K562 (cell line): ENCODE data around the gene SERP1. TPM values are rescaled to one million over a fixed set of nuclear protein-coding genes. Genes with fewer than 3 reads are reported as not detected.

Experiments used
- ATAC-seq: fragments of 200-7000 bp; cut with Tn5 transposase; 3 replicates; pipeline ENCODE4 v1.9.1; 2020; ENCODE audit warnings: moderate library complexity
- BruUV-seq: library from RNA; stranded (reverse); fragments of 400-500 nt; replicated peaks from 2 replicates; lab custom pipeline; 2021; lab: Mats Ljungman, UMichigan
- CTCF ChIA-PET: fragments of 300-600 bp; formaldehyde crosslinking; extraction: SDS; loops from one replicate; lab custom pipeline; 2021; ENCODE audit warnings: low intra/inter-chr PET ratio; lab: Yijun Ruan, JAX
- POLR2A ChIA-PET: fragments of 300-600, 350-650 bp; sonication (Branson Sonifier 250); formaldehyde crosslinking; extraction: SDS; loops from one replicate; lab custom pipeline; 2021; ENCODE audit warnings: antibody characterized with exemption, inconsistent platforms; lab: Yijun Ruan, JAX
- DNase-seq, 4 experiments: peaks; one replicate each; pipeline versions ENCODE4 v3.0.0 to v3.0.0-alpha.2; 2011 to 2018; ENCODE audit warnings: low spot score in 3 of 4, mixed read lengths in 3 of 4; ENCODE audit errors: extremely low read depth in 1 of 4
- FAIRE-seq: peaks from 2 replicates; lab custom pipeline; 2011; peaks lifted over from hg19 to GRCh38; lab: Jason Lieb, UNC
- H2AFZ ChIP-seq: 2 replicates; pipeline ENCODE4 v1.6.0; 2011; ENCODE audit warnings: low read depth, low read length, control low read depth, inconsistent platforms
- H3K27ac ChIP-seq: fragments of 200-600 bp; 3 replicates; pipeline ENCODE4 v1.8.0; 2011; ENCODE audit warnings: low read depth, mild to moderate bottlenecking, control low read depth, inconsistent platforms, low read length, moderate library complexity, mixed read lengths; ENCODE audit errors: extremely low read depth
- H3K27me3 ChIP-seq, 2 experiments: fragments of 300-600 bp in 1 of 2; 2 replicates in 1 of 2; 3 replicates in 1 of 2; pipeline versions ENCODE4 v1.6.0 to v1.8.0; 2011; ENCODE audit warnings: inconsistent platforms in 2 of 2, low read length in 2 of 2, mild to moderate bottlenecking in 1 of 2, mixed read lengths in 1 of 2, moderate library complexity in 1 of 2; ENCODE audit not compliant: control insufficient read depth in 2 of 2, insufficient read depth in 2 of 2
- H3K36me3 ChIP-seq: fragments of 300-600 bp; 3 replicates; pipeline ENCODE4 v1.8.0; 2011; ENCODE audit warnings: mild to moderate bottlenecking, low read length, inconsistent platforms; ENCODE audit not compliant: control insufficient read depth, insufficient read depth
- H3K4me1 ChIP-seq, 2 experiments: fragments of 200-600 bp in 1 of 2; replicated peaks in 1 of 2; 2 replicates in 1 of 2; 3 replicates in 1 of 2; pipeline versions ENCODE4 v1.5.1 to v1.8.0; 2011; ENCODE audit warnings: inconsistent platforms in 2 of 2, low read length in 2 of 2, mild to moderate bottlenecking in 1 of 2, mixed read lengths in 1 of 2, moderate library complexity in 1 of 2; ENCODE audit not compliant: control insufficient read depth in 2 of 2, insufficient read depth in 2 of 2
- H3K4me2 ChIP-seq: 2 replicates; pipeline ENCODE4 v1.6.1; 2011; ENCODE audit warnings: low read length, control low read depth, inconsistent platforms, mixed read lengths; ENCODE audit not compliant: insufficient read depth
- H3K4me3 ChIP-seq: fragments of 200-600 bp; sonication (generic), shearing (Covaris generic); 2 replicates; pipeline ENCODE4 v1.5.1; 2016; ENCODE audit warnings: control low read depth, inconsistent platforms
- H3K79me2 ChIP-seq: fragments of 200-600 bp; 3 replicates; pipeline ENCODE4 v1.8.0; 2011; ENCODE audit warnings: low read length, inconsistent platforms; ENCODE audit not compliant: control insufficient read depth, insufficient read depth
- H3K9ac ChIP-seq, 2 experiments: 2 replicates each; pipeline versions ENCODE4 v1.6.0 to v1.6.1; 2011; ENCODE audit warnings: low read depth in 2 of 2, low read length in 2 of 2, control low read depth in 1 of 2, inconsistent platforms in 1 of 2, mild to moderate bottlenecking in 1 of 2, mixed read lengths in 1 of 2; ENCODE audit not compliant: insufficient read depth in 1 of 2
- H3K9me1 ChIP-seq: one replicate; pipeline ENCODE4 v1.6.0; 2011; ENCODE audit warnings: inconsistent platforms, mild to moderate bottlenecking, low read length, moderate library complexity; ENCODE audit not compliant: control insufficient read depth, insufficient read depth
- H3K9me3 ChIP-seq: replicated peaks from 2 replicates; pipeline ENCODE4 v1.5.1; 2011; ENCODE audit warnings: low read depth, low read length, inconsistent platforms; ENCODE audit not compliant: control insufficient read depth, insufficient read depth
- H4K20me1 ChIP-seq: replicated peaks from 2 replicates; pipeline ENCODE4 v1.6.1; 2011; ENCODE audit warnings: low read length, inconsistent platforms, mixed read lengths; ENCODE audit not compliant: control insufficient read depth, insufficient read depth
- CCAR2 ChIP-seq: fragments of 200-400 bp; formaldehyde crosslinking; IDR thresholded peaks from 2 replicates; pipeline ENCODE4 v1.6.1; 2017; ENCODE audit warnings: mild to moderate bottlenecking, low read depth, low read length
- SMARCA4 ChIP-seq: fragments of 450-650 bp; IDR thresholded peaks from 2 replicates; pipeline ENCODE4 v1.6.1; 2016
- WGBS: fragments of 100-300 bp; shearing (Covaris generic); methylation state at CpG from one replicate; pipeline ENCODE4 v1.1.6; 2016; ENCODE audit warnings: low coverage, mixed read lengths; ENCODE audit not compliant: insufficient coverage; ENCODE audit errors: missing lambda C conversion rate; 5-methylcytosine and 5-hydroxymethylcytosine counted together
- in situ Hi-C: fragments of 300-500 bp; cut with MboI; formaldehyde crosslinking; loops from 4 replicates; pipeline ENCODE4 v1.15.0; 2018; ENCODE audit warnings: inconsistent platforms, mixed read lengths
- intact Hi-C: fragments of 100-400 bp; cut with micrococcal nuclease; formaldehyde crosslinking; loops from 2 replicates; pipeline ENCODE4 v1.14.2; 2022
- polyA plus RNA-seq, 8 experiments: library from polyadenylated mRNA; depleted of rRNA in 4 of 8; stranded (reverse) in 5 of 8; unstranded in 3 of 8; fragments of >200 nt; fragmentation: Nextera tagmentation in 2 of 8; fragmentation: Illumina TruSeq in 1 of 8; extraction: Ambion mirVana in 2 of 8; extraction: Trizol in 1 of 8; gene quantifications; 2 replicates each; pipeline versions ENCODE4 v1.2.1 to v1.2.3, GENCODE V29; 2011 to 2014; ENCODE audit warnings: inconsistent platforms in 1 of 8, missing spikeins in 1 of 8
- total RNA-seq, 7 experiments: library from RNA; depleted of rRNA in 6 of 7; stranded (reverse); fragments of >200 nt in 6 of 7; fragmentation: Illumina TruSeq in 2 of 7; extraction: Trizol in 2 of 7; gene quantifications; 2 replicates each; pipeline versions ENCODE4 v1.2.1 to v1.2.3, GENCODE V29; 2011 to 2021; ENCODE audit warnings: low replicate concordance in 1 of 7
- TF ChIP-seq, protein P1 (sequence below): fragments of 450-650 bp; IDR thresholded peaks from 2 replicates; pipeline ENCODE4 v1.6.1; 2016; ENCODE audit warnings: missing biosample characterization, missing genetic modification characterization
- TF ChIP-seq, protein P2 (sequence below): fragments of 200-600 bp; sonication (generic); IDR thresholded peaks from one replicate; pipeline ENCODE4 v1.6.1; 2012; ENCODE audit warnings: mild to moderate bottlenecking, low read depth, low read length, inconsistent platforms
- TF ChIP-seq, protein P3 (sequence below): sonication (generic); IDR thresholded peaks from 2 replicates; pipeline ENCODE4 v1.6.1; 2016
- TF ChIP-seq, protein P4 (sequence below), 2 experiments: fragments of 250-450 bp in 1 of 2; fragments of 450-650 bp in 1 of 2; sonication (Bioruptor Pico) in 1 of 2; IDR thresholded peaks; 2 replicates each; pipeline versions ENCODE4 v1.6.1 to v1.8.0; 2016 to 2021; ENCODE audit warnings: mild to moderate bottlenecking in 2 of 2, moderate library complexity in 2 of 2, missing compliant biosample characterization in 1 of 2, missing genetic modification characterization in 1 of 2

The SERP1 gene
- total and polyA plus RNA-seq, 9 of the 15 experiments (the other 6 are each of a cell fraction or from before 2014, with no cell fraction given): 38.6 to 443 (median 121) TPM

DNA sequence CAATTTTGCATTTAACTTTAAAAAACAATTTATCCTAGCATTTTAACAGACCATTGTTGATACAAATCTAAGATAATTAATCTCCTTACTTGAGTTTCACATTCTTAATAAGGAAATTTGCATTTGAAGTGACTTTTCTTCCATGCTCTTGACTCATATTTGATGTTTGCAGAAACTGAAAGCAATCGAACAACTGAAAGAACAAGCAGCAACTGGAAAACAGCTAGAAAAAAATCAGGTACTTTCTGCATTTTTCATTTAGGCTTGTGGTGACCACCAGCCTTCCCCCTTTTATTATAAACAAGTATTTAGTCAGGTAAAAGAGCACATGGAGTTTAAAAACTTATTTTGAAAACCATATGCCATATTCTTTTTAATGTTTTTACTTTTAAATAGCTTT, 36.7 kb upstream of the SERP1 start:
- intact Hi-C loops: no loop called here
- no peak for FAIRE-seq
- no peak overlapping the region for H3K27ac ChIP-seq
- H3K9me1 ChIP-seq: no peaks in the 10 kb centered on the region
- BruUV-seq: no TSS peak
- ChIA-PET CTCF (no interaction called here), POLR2A (no interaction called here)
- no peak overlapping the region for H2AFZ ChIP-seq
- WGBS: 62% methylated on average over 1 of the region's 1 CpG
- peaks cover 76% of the 10 kb centered on the region for H3K36me3 ChIP-seq
- in situ Hi-C loops: no loop called here
- no peaks in the 10 kb centered on the region for H3K27me3 ChIP-seq
- H3K4me3 ChIP-seq: no peak overlapping the region
- no peaks in the 10 kb centered on the region for H3K9me3 ChIP-seq
- no peaks in the 10 kb centered on the region for H4K20me1 ChIP-seq
- no peaks in the 10 kb centered on the region for H3K4me1 ChIP-seq
- no peak for ATAC-seq
- H3K9ac ChIP-seq: no peak overlapping the region
- peaks cover 30% of the 10 kb centered on the region for H3K79me2 ChIP-seq
- no peak for DNase-seq
- no peak overlapping the region for H3K4me2 ChIP-seq
- no peak for TF ChIP-seq CCAR2
- TF ChIP-seq, protein P1, sequence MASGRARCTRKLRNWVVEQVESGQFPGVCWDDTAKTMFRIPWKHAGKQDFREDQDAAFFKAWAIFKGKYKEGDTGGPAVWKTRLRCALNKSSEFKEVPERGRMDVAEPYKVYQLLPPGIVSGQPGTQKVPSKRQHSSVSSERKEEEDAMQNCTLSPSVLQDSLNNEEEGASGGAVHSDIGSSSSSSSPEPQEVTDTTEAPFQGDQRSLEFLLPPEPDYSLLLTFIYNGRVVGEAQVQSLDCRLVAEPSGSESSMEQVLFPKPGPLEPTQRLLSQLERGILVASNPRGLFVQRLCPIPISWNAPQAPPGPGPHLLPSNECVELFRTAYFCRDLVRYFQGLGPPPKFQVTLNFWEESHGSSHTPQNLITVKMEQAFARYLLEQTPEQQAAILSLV (tag): no peak
- TF ChIP-seq, protein P2, sequence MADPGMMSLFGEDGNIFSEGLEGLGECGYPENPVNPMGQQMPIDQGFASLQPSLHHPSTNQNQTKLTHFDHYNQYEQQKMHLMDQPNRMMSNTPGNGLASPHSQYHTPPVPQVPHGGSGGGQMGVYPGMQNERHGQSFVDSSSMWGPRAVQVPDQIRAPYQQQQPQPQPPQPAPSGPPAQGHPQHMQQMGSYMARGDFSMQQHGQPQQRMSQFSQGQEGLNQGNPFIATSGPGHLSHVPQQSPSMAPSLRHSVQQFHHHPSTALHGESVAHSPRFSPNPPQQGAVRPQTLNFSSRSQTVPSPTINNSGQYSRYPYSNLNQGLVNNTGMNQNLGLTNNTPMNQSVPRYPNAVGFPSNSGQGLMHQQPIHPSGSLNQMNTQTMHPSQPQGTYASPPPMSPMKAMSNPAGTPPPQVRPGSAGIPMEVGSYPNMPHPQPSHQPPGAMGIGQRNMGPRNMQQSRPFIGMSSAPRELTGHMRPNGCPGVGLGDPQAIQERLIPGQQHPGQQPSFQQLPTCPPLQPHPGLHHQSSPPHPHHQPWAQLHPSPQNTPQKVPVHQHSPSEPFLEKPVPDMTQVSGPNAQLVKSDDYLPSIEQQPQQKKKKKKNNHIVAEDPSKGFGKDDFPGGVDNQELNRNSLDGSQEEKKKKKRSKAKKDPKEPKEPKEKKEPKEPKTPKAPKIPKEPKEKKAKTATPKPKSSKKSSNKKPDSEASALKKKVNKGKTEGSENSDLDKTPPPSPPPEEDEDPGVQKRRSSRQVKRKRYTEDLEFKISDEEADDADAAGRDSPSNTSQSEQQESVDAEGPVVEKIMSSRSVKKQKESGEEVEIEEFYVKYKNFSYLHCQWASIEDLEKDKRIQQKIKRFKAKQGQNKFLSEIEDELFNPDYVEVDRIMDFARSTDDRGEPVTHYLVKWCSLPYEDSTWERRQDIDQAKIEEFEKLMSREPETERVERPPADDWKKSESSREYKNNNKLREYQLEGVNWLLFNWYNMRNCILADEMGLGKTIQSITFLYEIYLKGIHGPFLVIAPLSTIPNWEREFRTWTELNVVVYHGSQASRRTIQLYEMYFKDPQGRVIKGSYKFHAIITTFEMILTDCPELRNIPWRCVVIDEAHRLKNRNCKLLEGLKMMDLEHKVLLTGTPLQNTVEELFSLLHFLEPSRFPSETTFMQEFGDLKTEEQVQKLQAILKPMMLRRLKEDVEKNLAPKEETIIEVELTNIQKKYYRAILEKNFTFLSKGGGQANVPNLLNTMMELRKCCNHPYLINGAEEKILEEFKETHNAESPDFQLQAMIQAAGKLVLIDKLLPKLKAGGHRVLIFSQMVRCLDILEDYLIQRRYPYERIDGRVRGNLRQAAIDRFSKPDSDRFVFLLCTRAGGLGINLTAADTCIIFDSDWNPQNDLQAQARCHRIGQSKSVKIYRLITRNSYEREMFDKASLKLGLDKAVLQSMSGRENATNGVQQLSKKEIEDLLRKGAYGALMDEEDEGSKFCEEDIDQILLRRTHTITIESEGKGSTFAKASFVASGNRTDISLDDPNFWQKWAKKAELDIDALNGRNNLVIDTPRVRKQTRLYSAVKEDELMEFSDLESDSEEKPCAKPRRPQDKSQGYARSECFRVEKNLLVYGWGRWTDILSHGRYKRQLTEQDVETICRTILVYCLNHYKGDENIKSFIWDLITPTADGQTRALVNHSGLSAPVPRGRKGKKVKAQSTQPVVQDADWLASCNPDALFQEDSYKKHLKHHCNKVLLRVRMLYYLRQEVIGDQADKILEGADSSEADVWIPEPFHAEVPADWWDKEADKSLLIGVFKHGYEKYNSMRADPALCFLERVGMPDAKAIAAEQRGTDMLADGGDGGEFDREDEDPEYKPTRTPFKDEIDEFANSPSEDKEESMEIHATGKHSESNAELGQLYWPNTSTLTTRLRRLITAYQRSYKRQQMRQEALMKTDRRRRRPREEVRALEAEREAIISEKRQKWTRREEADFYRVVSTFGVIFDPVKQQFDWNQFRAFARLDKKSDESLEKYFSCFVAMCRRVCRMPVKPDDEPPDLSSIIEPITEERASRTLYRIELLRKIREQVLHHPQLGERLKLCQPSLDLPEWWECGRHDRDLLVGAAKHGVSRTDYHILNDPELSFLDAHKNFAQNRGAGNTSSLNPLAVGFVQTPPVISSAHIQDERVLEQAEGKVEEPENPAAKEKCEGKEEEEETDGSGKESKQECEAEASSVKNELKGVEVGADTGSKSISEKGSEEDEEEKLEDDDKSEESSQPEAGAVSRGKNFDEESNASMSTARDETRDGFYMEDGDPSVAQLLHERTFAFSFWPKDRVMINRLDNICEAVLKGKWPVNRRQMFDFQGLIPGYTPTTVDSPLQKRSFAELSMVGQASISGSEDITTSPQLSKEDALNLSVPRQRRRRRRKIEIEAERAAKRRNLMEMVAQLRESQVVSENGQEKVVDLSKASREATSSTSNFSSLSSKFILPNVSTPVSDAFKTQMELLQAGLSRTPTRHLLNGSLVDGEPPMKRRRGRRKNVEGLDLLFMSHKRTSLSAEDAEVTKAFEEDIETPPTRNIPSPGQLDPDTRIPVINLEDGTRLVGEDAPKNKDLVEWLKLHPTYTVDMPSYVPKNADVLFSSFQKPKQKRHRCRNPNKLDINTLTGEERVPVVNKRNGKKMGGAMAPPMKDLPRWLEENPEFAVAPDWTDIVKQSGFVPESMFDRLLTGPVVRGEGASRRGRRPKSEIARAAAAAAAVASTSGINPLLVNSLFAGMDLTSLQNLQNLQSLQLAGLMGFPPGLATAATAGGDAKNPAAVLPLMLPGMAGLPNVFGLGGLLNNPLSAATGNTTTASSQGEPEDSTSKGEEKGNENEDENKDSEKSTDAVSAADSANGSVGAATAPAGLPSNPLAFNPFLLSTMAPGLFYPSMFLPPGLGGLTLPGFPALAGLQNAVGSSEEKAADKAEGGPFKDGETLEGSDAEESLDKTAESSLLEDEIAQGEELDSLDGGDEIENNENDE: no peak
- TF ChIP-seq, protein P3, sequence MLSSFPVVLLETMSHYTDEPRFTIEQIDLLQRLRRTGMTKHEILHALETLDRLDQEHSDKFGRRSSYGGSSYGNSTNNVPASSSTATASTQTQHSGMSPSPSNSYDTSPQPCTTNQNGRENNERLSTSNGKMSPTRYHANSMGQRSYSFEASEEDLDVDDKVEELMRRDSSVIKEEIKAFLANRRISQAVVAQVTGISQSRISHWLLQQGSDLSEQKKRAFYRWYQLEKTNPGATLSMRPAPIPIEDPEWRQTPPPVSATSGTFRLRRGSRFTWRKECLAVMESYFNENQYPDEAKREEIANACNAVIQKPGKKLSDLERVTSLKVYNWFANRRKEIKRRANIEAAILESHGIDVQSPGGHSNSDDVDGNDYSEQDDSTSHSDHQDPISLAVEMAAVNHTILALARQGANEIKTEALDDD: no peak
- TF ChIP-seq SMARCA4: no peak
- TF ChIP-seq, protein P4, sequence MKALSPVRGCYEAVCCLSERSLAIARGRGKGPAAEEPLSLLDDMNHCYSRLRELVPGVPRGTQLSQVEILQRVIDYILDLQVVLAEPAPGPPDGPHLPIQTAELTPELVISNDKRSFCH (CRISPR knock-in tag; IDR thresholded peaks at IDR 0.05): no peak
- TF ChIP-seq, protein P4 (tag; IDR thresholded peaks at IDR 0.05): no peak
